Activated CD4-positive, alpha-beta T cell treated with anti-CD3 and anti-CD28 coated beads for 4 hours (primary cell): ENCODE data around the gene RAMP3.

Experiments
- DNase-seq, 2 donors: peaks; one replicate each; pipeline ENCODE4 v3.0.0-alpha.2; 2020

RAMP3 gene

DNA sequence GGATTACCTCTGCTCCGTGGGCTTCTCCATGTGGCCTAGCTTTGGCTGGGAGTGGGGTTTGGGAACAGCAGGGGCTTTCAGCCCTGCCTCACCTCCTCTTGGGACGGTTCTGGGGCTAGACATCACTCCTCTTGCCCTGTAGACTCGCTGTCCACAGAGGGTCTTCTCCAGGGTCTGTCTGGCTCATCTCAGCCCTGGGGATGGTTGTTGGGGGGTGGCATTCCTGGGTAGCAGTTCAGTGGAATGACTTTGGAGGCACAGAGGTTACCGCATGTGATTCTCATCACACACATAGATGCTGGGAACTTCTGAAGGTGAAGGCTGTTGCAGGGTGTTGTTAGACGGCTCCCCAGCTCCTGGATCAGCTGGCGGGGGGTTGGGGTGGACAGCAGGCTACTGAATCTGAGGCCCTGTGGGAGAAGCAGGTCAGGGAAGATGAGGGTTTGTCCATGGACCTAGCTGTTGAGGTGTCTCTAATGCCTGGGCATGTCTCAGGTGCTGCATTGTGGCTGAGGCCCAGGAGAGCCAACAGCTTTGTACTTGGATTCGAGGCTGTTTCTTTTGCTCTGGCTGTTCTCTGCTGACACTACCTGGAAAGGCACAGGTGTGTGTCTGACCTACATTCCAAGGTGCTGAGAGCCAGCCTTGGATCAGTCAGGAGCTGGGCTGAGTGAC is 23.8 kb downstream of the RAMP3 start:
- no peak for DNase-seq

DNA sequence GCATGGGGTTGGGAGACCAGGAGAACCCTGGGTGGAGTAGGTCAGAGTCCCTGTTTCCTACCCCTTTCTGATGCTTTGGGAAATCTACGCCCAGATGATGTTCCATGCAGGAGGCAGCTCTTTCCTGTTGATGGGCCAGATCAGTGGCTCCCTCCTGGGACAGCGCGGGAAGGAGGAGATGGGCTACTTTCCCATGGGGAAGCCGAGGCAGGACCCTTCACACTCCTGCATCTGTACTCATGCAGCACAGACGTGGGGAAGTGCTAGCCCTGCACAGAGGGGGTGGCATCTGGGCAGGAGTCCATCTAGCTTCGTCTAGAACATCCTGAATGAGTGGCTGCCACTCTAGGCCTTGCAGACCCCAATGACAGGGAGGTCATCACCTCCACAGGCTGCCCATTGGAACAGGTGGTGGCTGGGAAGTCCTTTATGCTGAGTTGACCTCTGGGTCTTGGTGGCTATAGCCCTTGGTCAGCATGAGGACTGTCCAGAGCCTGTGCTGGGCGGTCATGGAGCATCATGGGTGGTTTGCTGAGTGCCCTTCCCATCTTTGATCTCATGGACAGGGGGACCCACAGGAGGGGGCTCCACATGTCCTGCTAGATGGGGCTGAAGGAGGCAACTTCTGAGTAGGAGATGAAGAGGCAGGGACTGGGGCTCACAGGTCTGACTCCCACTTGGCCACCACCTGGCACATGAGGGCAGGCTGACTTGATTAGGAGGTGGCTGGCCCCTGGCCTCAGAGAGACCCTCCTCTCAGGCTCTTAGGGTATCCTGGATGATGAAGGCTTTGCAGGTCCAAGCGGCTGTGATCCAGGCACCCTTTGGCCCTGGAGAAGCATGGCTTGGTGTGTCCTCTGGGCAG is 24.6 kb downstream of the RAMP3 start:
- no peak for DNase-seq

DNA sequence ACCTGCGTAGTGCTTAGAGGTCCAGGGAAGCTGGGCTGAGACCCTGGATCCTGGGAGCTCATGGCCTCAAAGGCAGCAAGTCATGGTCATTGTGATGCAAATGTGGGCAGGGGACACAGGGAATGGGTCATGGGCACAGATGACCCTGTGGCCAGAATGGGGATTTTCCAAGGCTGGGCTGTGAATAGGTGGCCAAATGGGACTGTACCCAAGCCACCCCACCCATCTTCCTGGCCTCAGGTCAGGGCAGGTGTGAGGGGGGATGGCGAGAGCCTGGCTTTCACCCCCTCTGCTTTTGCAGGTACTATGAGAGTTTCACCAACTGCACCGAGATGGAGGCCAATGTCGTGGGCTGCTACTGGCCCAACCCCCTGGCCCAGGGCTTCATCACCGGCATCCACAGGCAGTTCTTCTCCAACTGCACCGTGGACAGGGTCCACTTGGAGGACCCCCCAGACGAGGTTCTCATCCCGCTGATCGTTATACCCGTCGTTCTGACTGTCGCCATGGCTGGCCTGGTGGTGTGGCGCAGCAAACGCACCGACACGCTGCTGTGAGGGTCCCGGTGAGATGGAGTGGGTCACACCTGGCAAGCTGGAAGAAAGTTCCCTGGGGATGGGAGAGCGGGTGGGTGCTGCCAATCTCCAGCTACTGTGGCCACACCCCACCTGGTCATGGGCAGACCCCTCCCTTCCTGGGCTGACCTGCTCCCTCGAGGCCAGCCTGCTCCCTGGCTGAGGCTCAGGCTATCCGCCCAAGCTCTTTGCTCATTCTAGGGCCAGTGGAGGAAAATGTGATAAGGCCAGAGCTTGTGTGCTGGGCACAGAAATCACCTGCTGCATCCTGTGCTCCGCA is 25.5 kb downstream of the RAMP3 start:
- no peak for DNase-seq

DNA sequence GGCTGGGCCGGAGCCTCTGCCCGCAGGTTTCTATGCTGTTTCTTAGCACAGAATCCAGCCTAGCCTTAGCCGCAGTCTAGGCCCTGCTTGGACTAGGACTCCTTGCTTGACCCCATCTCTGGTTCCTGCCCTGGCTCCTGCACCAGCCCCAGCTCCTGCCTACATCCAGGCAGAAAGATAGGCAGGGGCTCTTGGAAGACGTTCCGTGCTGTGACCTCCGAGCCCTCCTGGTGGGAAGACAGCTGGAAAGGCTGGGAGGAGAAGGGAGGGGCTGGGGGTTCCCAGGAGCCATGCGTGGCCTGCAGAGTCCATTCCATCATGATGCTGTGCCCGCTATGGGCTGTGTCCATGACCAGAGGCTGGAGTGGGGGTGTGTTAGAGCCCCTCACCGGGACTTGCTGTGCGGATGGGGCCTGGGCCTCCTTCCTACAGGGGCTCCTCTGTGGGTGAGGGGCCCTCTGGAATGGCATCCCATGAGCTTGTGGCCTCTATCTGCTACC is 26.2 kb downstream of the RAMP3 start:
- no peak for DNase-seq

DNA sequence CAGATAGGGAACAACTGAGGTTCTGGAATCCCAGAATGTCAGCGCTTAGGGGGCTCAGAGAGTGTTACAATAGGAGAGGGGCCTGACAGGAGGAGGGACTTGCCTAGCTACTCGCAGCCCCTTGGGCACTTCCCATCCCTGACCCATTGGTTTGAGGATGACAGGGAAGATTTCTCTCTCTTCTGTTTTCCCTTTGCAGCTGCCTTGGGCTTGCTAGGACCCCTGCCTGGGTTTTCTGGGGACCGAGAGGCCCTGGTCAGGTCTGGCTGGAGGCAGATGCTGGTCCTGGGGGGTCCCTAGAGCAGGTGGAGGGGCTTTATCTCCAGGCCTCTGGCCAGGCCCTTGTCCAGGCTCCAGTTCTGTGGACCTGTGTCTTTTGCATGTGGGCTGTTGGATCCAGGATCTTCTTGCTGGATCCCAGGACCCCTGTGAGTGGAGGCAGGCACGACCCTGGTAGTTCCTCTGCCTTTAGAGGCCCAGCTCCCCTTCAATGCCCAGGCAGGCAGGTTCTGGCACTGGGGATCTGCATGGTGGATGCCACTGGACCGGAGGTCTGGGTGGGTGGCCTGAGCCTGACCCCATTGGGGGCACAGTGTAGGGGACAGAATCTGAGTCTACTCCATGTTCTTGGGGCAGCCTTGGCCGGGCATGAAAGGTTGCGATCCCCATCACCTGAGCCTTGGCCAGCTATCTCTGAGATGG is 26.9 kb downstream of the RAMP3 start:
- DNase-seq = no peak

DNA sequence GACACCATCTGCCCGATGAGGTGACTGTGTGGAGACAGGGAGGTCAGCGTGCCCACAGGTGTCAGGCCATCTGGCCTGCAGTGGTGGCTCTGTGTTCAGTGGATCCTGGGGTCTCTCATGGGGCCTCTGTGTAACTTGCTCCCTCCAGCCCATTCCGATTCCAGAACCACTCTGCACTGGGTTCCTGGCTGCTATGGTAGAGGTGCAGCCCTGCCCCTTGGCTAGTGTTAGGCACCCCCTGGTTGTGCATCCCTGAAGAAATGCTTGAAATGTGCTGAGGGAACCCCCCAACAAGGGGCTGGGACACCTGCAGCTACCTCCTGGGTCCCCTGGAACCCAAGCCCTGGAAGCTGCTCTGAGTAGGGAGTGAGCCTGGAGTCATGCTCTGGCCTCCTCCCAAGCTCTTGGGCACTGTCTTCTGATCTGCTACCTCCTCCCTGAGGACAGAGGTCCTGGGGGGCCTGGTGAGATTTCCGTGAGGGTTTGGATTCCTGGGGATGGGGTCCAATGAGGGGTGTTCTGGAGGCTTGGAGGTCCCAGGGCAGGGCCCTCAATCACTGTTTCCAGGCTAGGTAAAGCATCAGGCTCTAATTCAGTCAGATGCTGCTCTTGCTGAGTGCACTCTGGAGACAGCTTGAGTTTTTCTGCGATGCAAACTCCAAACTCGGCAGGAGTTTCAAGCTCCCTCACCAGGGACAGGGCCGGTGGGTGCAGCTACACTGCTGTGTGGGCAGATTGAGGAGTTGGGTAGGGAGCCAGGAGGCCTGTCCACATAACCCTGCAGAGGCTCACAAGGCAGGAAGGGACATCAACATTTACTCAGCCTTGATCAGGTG is 27.7 kb downstream of the RAMP3 start:
- no peak for DNase-seq

DNA sequence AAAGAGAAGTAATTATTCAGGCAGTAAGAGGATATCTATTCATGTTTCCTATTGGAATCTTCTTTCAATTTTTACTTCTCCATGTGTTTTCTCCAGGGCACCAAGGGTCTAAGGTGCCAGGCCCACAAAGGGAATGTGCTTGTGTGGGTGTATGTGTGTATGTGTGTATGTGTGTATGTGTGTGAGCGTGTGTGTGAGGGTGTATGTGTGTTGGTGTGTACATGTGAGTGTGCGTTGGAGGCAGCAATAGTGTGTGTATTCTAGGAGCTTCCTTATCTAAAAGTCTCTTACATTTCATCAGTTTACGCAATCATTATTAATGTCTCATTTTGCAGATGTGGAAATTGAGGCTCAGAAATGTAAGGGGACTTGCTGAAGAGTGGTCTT is 28.3 kb downstream of the RAMP3 start:
- no peak for DNase-seq

DNA sequence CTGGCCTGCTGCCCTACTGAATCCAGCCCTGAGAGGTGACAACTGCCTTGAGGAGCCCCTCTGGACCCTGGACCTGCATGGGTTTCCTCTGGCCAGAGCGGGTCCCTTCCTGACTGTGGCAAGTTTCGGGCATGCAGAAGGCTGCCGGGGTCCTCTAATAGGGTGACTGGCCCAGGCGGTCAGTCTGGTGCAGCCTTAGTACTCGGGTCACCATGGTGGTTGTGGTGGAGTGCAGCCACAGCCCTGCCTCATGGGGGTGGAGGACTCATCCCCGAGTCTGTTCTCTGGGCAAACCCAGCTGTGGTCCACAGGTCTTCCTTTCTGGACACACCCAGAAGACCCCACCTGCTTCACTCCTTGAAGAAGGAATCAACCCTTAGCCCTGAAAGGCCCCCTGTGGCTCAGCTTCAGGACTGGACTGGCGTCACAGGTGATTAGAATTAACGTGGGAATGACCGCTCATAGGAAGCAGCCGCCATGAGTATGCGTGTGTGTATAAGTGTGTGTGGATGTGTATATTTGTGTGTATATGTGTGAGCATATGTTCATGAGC is 28.7 kb downstream of the RAMP3 start:
- DNase-seq = no peak

DNA sequence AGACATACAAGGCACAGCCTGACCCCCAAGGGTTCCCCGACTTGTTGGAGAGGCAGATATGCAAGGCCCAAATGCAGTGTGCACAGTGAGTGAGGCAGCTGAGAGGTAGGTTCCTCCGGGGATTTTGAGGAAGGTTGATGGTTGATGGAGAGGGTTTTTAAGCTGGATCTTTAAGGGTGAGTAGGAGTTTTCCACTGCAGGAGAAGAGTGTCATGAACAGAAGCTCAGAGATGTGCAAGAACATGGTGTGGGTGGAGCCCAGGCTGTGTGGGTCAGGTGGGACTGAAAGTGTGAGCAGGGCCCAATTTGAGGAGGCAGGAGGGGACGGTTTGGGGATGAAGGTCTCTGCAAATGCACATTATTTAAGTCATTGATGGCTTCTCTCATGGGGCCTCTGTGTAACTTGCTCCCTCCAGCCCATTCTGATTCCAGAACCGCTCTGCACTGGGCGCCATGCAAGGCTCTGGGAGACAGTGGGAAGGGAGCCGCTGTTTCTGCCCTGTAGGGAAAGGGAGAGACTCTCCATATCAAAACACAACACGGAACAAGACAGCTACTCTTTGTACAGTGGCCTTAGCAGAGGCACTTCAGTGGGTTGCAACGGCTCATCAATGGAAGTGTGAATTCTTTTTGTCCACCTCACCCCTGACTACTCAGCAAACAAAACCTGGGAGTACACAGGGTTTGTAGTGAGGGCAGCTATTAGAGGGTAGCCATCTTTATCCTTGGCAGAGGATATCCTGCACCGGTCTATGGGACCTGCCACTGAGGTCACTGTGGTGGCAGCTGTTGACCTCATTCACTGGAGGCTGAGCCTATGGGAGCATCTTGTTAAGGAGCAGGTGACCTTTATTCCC is 29.7 kb downstream of the RAMP3 start:
- DNase-seq = no peak

DNA sequence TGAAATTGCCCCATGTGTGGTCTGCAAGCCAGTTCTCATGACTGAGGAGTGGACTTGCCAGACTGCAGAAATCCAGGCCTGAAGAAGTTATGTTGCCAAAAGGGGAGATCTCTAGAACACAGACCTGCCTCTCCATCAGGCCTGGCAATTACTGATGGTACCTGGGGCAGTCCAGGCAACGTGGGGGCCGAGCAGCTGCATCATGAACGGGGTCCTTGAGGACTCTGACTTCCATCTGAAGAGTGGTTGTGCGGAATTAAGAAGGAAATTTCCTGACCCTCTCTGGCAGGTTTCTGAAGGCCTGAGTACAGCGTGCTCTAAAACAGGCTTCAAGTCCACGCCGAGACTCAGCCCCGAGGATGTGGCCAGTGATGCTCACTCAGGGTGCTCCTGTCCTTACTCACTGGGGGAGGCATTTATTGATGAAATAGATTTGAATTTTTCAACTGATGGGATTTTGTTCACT is 30.4 kb downstream of the RAMP3 start:
- DNase-seq = no peak

DNA sequence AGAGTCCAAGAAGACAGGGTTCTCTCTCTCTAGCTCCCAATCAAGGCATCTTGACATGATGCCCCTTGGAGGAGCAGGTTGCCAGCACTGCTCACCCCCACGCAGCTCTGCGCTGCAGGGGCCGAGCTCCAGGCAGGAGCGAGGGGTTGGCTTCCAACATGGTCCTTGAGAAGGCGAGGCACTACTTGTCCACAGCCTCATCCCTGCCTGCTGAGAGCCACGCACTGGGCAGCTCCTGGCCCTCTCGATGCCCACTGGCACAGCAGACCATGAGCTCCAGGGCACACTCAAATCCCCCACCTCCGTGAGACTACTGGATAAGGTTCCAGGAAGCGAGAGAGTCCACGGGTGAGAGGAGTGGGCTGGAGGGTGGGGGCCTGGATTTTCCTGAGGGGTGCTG is 31.1 kb downstream of the RAMP3 start:
- DNase-seq = no peak

DNA sequence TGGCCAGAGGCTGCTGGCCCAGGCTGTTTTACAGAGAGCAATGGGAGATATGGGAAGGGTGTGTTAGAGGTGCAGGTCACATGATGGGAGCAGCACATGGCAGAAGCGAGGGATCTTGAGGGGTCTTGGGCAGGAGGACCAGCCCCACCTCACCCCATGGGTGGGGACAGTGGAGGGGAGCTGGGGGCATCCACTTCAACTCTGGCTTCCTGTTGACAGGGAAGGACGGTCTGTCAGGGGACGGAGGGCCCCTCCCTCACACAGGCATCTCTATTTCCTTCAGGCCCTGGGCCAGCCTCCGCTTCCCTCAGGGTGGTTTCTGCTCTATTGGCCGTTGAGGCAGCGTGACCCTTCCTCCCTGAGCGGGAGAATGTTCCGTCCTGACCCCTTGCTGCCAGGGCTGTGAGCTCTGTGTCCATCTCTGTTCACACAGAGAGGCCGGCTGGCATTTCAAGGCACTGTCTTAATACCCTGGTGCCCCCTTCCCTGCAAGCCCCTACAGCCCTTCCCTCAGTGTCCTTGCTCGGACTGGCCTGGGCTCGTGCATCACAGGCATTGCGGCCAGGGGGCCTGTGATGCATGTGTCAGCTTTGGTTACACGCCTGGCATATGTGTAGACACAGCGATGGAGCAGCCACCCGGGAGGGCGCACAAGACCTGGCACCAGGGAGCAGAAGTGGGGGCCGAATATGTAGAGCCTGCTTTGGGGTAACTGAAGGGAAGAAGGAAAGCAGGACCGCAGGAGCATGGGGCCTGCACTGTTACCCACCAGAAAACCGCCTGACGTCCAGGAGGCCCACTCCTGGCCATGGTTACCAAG is 31.8 kb downstream of the RAMP3 start:
- no peak for DNase-seq

DNA sequence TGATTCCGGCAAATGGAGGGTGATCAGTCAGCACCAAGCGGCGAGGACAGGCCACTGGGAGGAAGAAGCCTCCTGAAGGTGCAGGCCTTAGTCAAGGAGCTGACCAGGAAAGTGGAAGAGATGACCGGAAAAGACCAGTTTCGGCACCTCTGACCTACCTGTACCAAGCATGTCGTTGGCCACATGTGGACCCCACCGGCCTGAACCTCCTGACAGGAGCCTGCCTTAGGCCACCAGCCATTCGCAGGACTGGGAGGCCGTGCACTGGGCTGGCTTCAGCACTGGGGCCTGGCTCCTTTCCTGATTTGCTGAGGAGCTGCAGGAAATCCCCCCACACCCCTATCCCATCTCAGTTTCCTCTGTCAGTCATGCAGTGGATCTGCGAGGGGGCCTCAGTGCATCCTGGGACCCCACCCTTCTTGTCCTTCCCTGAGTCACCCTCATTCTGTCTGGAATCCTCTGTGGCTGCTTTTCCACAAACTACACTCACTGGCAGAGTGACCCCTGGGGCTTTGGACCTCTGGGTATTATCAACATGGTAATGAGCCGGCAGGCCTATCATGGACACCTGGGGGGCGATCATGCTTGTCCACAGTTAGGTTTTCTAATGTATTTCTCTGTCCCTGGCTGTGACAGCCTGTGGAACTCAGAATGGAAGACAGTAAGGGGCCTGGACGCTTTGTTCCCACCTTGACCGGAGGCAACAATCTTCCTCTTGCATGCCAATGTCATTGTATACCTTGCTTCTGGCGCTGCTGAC is 33.0 kb downstream of the RAMP3 start:
- DNase-seq = no peak

DNA sequence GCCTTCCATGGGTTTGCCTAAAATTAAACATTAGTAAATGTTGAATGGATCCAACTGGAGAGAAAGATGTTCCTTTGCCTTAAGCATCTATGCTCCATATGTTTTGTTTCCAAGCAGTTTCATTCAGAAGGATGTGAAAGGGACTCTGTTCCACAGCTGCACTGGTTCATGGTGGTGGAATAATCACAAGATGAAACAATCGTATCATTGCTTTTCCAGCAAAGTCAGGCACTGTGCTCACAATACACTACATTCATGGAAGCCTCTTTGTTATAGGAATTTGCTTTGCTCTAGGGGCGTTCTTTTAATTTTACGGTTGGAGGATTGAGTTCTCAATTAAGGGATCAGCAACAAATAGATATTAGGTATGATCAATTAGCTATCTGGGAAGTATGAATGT is 33.8 kb downstream of the RAMP3 start:
- DNase-seq = no peak

DNA sequence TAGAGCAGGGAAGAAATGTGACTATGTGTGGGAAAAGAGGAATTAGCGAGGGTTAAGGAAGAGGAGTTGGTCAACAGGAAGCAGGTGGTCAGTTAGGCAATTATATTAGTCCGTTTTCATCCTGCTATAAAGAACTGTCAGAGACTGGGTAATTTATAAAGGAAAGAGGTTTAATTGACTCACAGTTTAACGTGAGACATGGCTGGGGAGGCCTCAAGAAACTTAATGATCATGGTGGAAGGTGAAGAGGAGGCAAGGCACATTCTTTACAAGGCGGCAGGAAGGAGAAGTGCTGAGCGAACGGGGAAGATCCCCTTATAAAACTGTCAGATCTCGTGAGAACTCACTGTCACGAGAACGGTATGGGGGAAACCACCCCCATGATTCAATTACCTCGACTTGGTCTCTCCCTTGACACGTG is 35.0 kb downstream of the RAMP3 start:
- DNase-seq = no peak

DNA sequence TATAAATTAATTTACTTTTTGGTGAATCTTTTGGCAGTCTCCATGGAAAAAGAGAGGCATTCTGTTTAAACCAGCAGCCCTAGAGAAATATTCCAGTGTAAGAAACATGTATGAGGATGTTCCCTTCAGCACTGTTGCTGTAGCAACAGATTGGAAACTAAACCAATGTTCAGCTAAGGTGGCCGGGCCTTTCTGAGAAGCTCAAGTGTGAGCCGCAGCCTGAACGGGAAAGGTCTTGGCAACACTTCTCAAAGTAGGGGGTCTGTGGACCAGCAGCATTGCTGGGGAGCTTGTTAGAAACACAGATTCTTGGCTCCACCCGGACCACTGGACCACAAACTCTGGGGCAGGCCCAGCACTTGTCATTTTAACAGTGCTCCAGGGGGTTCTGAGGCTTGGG is 36.2 kb downstream of the RAMP3 start:
- no peak for DNase-seq

DNA sequence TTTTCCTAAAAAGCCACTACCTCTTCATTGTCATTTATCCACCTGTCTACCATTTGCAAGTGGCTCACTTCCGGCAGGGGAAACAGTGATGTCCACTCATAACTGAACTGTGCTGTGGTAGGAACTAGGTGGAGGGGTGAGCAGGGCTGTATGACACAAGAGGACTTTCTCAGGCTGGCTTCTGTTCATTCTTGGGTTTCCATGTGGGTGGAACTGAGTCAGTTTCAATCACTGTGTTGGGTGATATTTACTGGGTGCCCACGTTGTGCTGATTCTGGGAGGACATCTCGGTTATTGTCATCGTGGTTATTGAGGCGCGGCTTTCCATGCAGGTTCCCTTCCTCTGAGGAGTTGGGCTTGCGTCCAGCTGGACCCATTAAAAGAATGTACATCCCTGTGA is 38.8 kb downstream of the RAMP3 start:
- DNase-seq = no peak

DNA sequence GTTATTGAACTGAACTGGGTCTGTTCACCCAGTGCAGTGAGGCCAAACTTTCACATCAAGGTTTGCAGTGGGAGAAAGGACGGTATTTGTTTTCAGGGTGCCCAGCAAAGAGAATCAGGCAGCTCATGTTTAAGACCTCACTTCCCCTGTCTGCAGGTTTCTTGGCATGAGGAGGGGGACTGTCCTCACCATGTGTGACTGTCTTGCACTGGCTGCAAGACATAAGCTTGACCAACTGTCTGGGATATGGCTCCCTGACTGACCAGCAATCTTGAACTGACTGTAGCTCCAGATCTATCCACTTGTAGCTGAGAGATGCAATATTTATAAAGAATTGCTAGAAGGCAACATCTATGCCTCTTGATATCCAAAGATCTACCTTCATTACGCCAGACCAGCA is 39.9 kb downstream of the RAMP3 start:
- no peak for DNase-seq

DNA sequence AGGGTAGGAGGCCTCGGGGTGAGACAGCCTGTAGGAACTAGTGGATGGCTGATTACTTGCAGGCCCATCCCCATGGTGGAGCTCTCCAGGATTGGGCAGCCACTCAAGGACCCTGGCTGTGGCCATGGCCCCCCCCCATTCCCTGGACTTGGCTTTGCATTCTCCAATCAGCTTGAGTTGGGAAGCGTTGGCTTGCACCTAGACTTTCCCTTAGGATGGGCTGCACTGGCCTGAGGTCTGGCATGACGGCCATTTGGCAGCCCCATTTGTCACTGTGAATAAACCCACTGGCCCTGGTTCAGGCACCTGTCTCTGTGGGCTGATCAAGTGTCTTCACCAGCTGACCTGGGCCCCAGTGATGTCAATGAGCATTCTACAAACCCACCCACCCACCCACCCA is 41.4 kb downstream of the RAMP3 start:
- no peak for DNase-seq
